Gastrocnemius medialis (tissue), 4 donors: ENCODE data around the gene SP140.

ENCODE experiments used
- POLR2A ChIP-seq, 2 donors: fragments of 450-650 bp; IDR thresholded peaks; one replicate each; pipeline ENCODE4 v1.6.1; 2017; ENCODE audit warnings: antibody characterized with exemption in 2 of 2, mild to moderate bottlenecking in 2 of 2, moderate library complexity in 2 of 2
- TF ChIP-seq, protein P1 (sequence below), 5 experiments: fragments of 450-650 bp in 3 of 5; fragments of 200-600 bp in 2 of 5; sonication (generic) in 2 of 5; IDR thresholded peaks in 4 of 5; conservative IDR thresholded peaks in 1 of 5; 1 replicate in 4 of 5; 2 replicates in 1 of 5; pipeline ENCODE4 v1.5.1; 2016 to 2019; ENCODE audit warnings: antibody characterized with exemption in 5 of 5, mild to moderate bottlenecking in 3 of 5, moderate library complexity in 3 of 5

DNA sequence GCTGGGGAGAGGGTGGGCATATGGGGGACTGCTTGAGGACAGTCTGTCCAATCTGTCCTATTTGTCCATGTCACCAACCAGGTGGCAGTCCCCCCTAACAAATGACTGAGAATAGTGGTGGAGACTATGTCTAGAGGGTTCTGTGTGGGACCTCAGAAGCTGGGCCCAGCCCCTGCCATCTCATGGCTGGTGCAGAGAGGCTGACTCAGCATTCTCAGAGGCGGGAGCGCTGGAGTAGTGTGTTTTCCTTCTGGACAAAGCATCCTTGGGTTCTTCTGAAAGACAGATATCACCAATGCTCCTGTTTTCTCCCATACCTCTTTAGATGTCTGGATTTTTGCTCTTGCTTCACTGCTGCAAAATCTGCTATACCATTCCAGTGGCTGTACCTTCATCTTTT, 57.4 kb downstream of the SP140 start:
- TF ChIP-seq, protein P1, sequence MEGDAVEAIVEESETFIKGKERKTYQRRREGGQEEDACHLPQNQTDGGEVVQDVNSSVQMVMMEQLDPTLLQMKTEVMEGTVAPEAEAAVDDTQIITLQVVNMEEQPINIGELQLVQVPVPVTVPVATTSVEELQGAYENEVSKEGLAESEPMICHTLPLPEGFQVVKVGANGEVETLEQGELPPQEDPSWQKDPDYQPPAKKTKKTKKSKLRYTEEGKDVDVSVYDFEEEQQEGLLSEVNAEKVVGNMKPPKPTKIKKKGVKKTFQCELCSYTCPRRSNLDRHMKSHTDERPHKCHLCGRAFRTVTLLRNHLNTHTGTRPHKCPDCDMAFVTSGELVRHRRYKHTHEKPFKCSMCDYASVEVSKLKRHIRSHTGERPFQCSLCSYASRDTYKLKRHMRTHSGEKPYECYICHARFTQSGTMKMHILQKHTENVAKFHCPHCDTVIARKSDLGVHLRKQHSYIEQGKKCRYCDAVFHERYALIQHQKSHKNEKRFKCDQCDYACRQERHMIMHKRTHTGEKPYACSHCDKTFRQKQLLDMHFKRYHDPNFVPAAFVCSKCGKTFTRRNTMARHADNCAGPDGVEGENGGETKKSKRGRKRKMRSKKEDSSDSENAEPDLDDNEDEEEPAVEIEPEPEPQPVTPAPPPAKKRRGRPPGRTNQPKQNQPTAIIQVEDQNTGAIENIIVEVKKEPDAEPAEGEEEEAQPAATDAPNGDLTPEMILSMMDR (IDR thresholded peaks at IDR 0.05 in 4 of 5, conservative IDR thresholded peaks at IDR 0.05 in 1 of 5) = no peak
- TF ChIP-seq POLR2A (IDR thresholded peaks at IDR 0.05) = no peak
